B cell (primary cell): ENCODE results near the gene PRPS2. TPM values are rescaled to one million over a fixed set of nuclear protein-coding genes. Genes with fewer than 3 reads are reported as not detected.
A peak's percentile ranks its signal among the peaks of the same experiment; 100 is the strongest.

ENCODE experiments used
- ATAC-seq: fragments of 200-7000 bp; cut with Tn5 transposase; one replicate; pipeline ENCODE4 v1.10.0; 2021; ENCODE audit warnings: low read depth, mild to moderate bottlenecking, moderate number of reproducible peaks, moderate library complexity
- CTCF ChIA-PET: fragments of 350-600 bp; sonication (Branson Sonifier 250); formaldehyde crosslinking; loops from one replicate; lab custom pipeline; 2021; ENCODE audit warnings: antibody characterized with exemption, inconsistent platforms; lab: Charles Lee
- POLR2A ChIA-PET: fragments of 350-600 bp; sonication (Branson Sonifier 250); formaldehyde crosslinking; loops from one replicate; lab custom pipeline; 2021; ENCODE audit warnings: antibody characterized with exemption; lab: Charles Lee
- DNase-seq: peaks from one replicate; pipeline ENCODE4 v3.0.0; 2013
- H2AFZ ChIP-seq: 2 replicates; pipeline ENCODE4 v1.6.1; 2012; ENCODE audit warnings: mild to moderate bottlenecking, low read depth, low read length; ENCODE audit not compliant: insufficient read depth, poor library complexity, severe bottlenecking
- H3K27ac ChIP-seq, 2 donors: 1 replicate in 1 of 2; 2 replicates in 1 of 2; pipeline ENCODE4 v1.5.1; 2012 to 2013; ENCODE audit warnings: low read length in 2 of 2, mild to moderate bottlenecking in 2 of 2, moderate library complexity in 1 of 2
- H3K27me3 ChIP-seq, 4 experiments: fragments of 200-600 bp in 1 of 4; sonication (generic) in 1 of 4; replicated peaks in 1 of 4; 1 replicate in 2 of 4; 2 replicates in 2 of 4; pipeline versions ENCODE4 v1.6.1 to v1.7.0; 2013 to 2016; ENCODE audit warnings: low read length in 3 of 4, mild to moderate bottlenecking in 2 of 4, mixed read lengths in 1 of 4, moderate library complexity in 1 of 4; ENCODE audit not compliant: insufficient read depth in 4 of 4, control insufficient read depth in 3 of 4; ENCODE audit errors: control extremely low read depth in 1 of 4
- H3K36me3 ChIP-seq, 2 experiments: replicated peaks in 1 of 2; 1 replicate in 1 of 2; 2 replicates in 1 of 2; pipeline versions ENCODE4 v1.6.1 to v1.7.1; 2013; ENCODE audit warnings: low read length in 1 of 2; ENCODE audit not compliant: insufficient read depth in 2 of 2, control insufficient read depth in 1 of 2; ENCODE audit errors: control extremely low read depth in 1 of 2, extremely low read depth in 1 of 2
- H3K4me1 ChIP-seq, 2 donors: fragments of 200-600 bp in 1 of 2; sonication (generic) in 1 of 2; 1 replicate in 1 of 2; 2 replicates in 1 of 2; pipeline versions ENCODE4 v1.5.1 to v1.6.1; 2013 to 2017; ENCODE audit warnings: low read length in 2 of 2; ENCODE audit not compliant: control insufficient read depth in 2 of 2, insufficient read depth in 2 of 2
- H3K4me2 ChIP-seq: replicated peaks from 2 replicates; pipeline ENCODE3; 2012; ENCODE audit warnings: mild to moderate bottlenecking, low read depth, low read length; ENCODE audit not compliant: poor library complexity, severe bottlenecking
- H3K4me3 ChIP-seq, 5 experiments: fragments of 200-600 bp in 1 of 5; sonication (generic) in 1 of 5; 1 replicate in 3 of 5; 2 replicates in 2 of 5; pipeline versions ENCODE4 v1.5.1 to v1.7.0; 2011 to 2016; ENCODE audit warnings: low read length in 4 of 5, mild to moderate bottlenecking in 4 of 5, low read depth in 2 of 5, control low read depth in 1 of 5, moderate library complexity in 1 of 5; ENCODE audit not compliant: insufficient read depth in 1 of 5; ENCODE audit errors: control extremely low read depth in 1 of 5, extremely low read depth in 1 of 5
- H3K79me2 ChIP-seq: fragments of 200-600 bp; sonication (generic); one replicate; pipeline ENCODE4 v1.6.0; 2016; ENCODE audit warnings: low read length; ENCODE audit not compliant: control insufficient read depth, insufficient read depth
- H3K9ac ChIP-seq: fragments of 200-600 bp; sonication (generic); 2 replicates; pipeline ENCODE4 v1.6.1; 2017; ENCODE audit warnings: mild to moderate bottlenecking, low read length, moderate library complexity
- H3K9me3 ChIP-seq, 3 donors: one replicate each; pipeline versions ENCODE4 v1.6.1 to v1.7.1; 2013; ENCODE audit warnings: low read length in 2 of 3; ENCODE audit not compliant: control insufficient read depth in 2 of 3, insufficient read depth in 1 of 3; ENCODE audit errors: control extremely low read depth in 1 of 3
- H4K20me1 ChIP-seq: 2 replicates; pipeline ENCODE4 v1.6.0; 2012; ENCODE audit warnings: mild to moderate bottlenecking, low read length; ENCODE audit not compliant: insufficient read depth, control insufficient read depth, poor library complexity, severe bottlenecking
- H3K27ac Mint-ChIP-seq: one replicate; pipeline ENCODE4 v1.8.0; 2021; ENCODE audit warnings: mixed read lengths
- H3K27me3 Mint-ChIP-seq: one replicate; pipeline ENCODE4 v1.8.0; 2021; ENCODE audit warnings: mixed read lengths
- H3K4me1 Mint-ChIP-seq: one replicate; pipeline ENCODE4 v1.8.0; 2021; ENCODE audit warnings: mixed read lengths
- H3K4me3 Mint-ChIP-seq: one replicate; pipeline ENCODE4 v1.8.0; 2021; ENCODE audit warnings: mixed read lengths
- H3K9me3 Mint-ChIP-seq: one replicate; pipeline ENCODE4 v1.8.0; 2022; ENCODE audit warnings: mixed read lengths; ENCODE audit not compliant: insufficient read depth
- EZH2 ChIP-seq: IDR thresholded peaks from 2 replicates; pipeline ENCODE4 v1.6.1; 2012; ENCODE audit warnings: borderline replicate concordance, low read depth, mild to moderate bottlenecking, moderate library complexity, low read length; ENCODE audit not compliant: insufficient read depth, poor library complexity, severe bottlenecking
- WGBS: methylation state at CpG from one replicate; pipeline ENCODE4 v1.1.5; 2013; ENCODE audit warnings: missing lambda C conversion rate; ENCODE audit not compliant: insufficient coverage; 5-methylcytosine and 5-hydroxymethylcytosine counted together
- intact Hi-C: fragments of 100-400 bp; cut with micrococcal nuclease; formaldehyde crosslinking; loops from one replicate; pipeline ENCODE4 v1.10.0; 2022
- polyA plus RNA-seq: library from polyadenylated mRNA; depleted of rRNA; stranded (reverse); fragments of >200 nt; gene quantifications from 2 replicates; pipeline ENCODE4 v1.2.3, GENCODE V29; 2012
- total RNA-seq, 2 donors: library from RNA; stranded (reverse); fragments of 120-200 nt in 1 of 2; gene quantifications; 1 replicate in 1 of 2; 2 replicates in 1 of 2; pipeline versions ENCODE4 v1.2.3 to v1.2.4, GENCODE V29; 2013 to 2022
- TF ChIP-seq, protein P1 (sequence below): fragments of 200-600 bp; IDR thresholded peaks from one replicate; pipeline ENCODE4 v1.8.0; 2022; ENCODE audit warnings: antibody characterized with exemption, mild to moderate bottlenecking

The PRPS2 gene
- total and polyA plus RNA-seq, 2 donors (not counting 1 experiment from before 2014, with no cell fraction given) = 11.6 to 31.1 TPM

DNA sequence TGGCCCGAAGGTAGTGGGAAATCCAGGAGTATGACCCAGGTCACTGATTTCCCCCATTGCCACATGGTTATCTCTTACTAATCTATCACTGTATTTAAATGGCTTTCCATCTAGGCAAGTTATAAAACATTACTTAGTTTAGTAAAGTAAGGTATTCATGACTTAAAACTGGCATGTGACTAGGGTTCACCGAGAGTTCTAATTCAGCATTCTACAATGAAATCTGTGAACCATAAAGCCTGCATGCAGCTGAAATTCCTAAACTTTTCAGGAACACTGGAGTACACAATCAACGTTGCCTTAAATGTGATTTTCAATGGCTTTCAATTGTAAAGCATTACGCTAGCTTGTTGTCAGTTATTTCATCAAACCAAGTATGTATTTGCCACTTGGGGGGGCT, 22.7 kb upstream of the PRPS2 start:
- WGBS = no CpG with 5 or more reads among the region's 4 CpGs
- Histone ChIP-seq H3K4me3 (no peak overlapping the region), H3K9me3 (no peaks in the 10 kb centered on the region), H4K20me1 (no peaks in the 10 kb centered on the region), H3K79me2 (no peaks in the 10 kb centered on the region), H3K27ac (no peak overlapping the region), H2AFZ (no peak overlapping the region), H3K27me3 (no peaks in the 10 kb centered on the region), H3K4me2 (no peak overlapping the region), H3K4me1 (peaks cover 8 to 12% of the 10 kb centered on the region in 2 donors), H3K36me3 (no peaks in the 10 kb centered on the region), H3K9ac (no peak overlapping the region)
- Mint-ChIP-seq H3K4me3 (no peak overlapping the region), H3K27ac (no peak overlapping the region), H3K4me1 (peaks cover 10% of the 10 kb centered on the region), H3K9me3 (no peaks in the 10 kb centered on the region), H3K27me3 (no peaks in the 10 kb centered on the region)
- intact Hi-C loops = no loop called here
- TF ChIP-seq EZH2 = no peak
- TF ChIP-seq, protein P1, sequence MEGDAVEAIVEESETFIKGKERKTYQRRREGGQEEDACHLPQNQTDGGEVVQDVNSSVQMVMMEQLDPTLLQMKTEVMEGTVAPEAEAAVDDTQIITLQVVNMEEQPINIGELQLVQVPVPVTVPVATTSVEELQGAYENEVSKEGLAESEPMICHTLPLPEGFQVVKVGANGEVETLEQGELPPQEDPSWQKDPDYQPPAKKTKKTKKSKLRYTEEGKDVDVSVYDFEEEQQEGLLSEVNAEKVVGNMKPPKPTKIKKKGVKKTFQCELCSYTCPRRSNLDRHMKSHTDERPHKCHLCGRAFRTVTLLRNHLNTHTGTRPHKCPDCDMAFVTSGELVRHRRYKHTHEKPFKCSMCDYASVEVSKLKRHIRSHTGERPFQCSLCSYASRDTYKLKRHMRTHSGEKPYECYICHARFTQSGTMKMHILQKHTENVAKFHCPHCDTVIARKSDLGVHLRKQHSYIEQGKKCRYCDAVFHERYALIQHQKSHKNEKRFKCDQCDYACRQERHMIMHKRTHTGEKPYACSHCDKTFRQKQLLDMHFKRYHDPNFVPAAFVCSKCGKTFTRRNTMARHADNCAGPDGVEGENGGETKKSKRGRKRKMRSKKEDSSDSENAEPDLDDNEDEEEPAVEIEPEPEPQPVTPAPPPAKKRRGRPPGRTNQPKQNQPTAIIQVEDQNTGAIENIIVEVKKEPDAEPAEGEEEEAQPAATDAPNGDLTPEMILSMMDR = no peak
- ChIA-PET CTCF (interaction anchor here (1.2 kb wide), 1 partner anchor 17 kb away, joined by 4 read pairs; no protein-coding TSS in a partner anchor), POLR2A (no interaction called here)
- ATAC-seq (no peak), DNase-seq (no peak)

DNA sequence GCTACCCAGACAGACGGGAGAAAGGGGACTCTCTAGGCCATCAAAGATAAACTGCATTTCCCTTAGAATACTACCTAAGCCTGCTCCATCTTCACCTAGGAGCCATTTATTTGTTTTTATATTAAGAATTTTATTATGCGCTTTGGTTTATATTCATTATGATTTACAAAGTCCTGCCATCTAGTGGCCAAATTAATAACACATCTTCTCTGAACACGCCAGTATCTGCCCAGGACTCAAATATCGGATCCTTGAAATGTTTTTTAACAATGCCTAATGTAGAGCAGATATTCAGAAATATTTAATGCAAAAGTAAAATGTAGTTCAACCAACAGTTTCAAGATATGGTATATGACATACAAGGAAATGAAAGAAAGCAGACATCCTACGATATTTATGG, 20.8 kb upstream of the PRPS2 start:
- TF ChIP-seq, protein P1 = peak; percentile 51
- no peak for TF ChIP-seq EZH2
- Histone ChIP-seq H3K79me2 (no peaks in the 10 kb centered on the region), H3K4me3 (no peak overlapping the region), H3K4me1 (peaks cover 8 to 12% of the 10 kb centered on the region in 2 donors), H3K9me3 (no peaks in the 10 kb centered on the region), H3K4me2 (no peak overlapping the region), H3K27ac (no peak overlapping the region), H3K36me3 (no peaks in the 10 kb centered on the region), H2AFZ (no peak overlapping the region), H3K9ac (no peak overlapping the region), H4K20me1 (no peaks in the 10 kb centered on the region), H3K27me3 (peaks cover 0 to 2% (median 0%) of the 10 kb centered on the region in 4 experiments)
- intact Hi-C loops = loop anchor here (2.0 kb wide), 1 partner anchor 1238 kb away; no protein-coding TSS in a partner anchor
- no CpG with 5 or more reads among the region's 5 CpGs for WGBS
- Mint-ChIP-seq H3K9me3 (no peaks in the 10 kb centered on the region), H3K4me3 (no peak overlapping the region), H3K27me3 (no peaks in the 10 kb centered on the region), H3K27ac (no peak overlapping the region), H3K4me1 (peaks cover 10% of the 10 kb centered on the region)
- CTCF ChIA-PET = interaction anchor here (0.9 to 3.8 kb wide), 11 partner anchors 9 to 882 kb away, joined by 3 to 31 read pairs (median 3); partner anchors contain the start of gene TCEANC
- ATAC-seq (no peak), DNase-seq (peak; percentile 52)
- POLR2A ChIA-PET = no interaction called here
